NB4 (cell line): Measurements from ENCODE around the gene CCDC71L.

Experiments used
- CTCF ChIP-seq: IDR thresholded peaks from one replicate; pipeline ENCODE4 v1.5.1; 2012; ENCODE audit warnings: low read depth, low read length
- MAX ChIP-seq: IDR thresholded peaks from 2 replicates; pipeline ENCODE4 v1.6.1; 2011; ENCODE audit warnings: low read depth, low read length
- MYC ChIP-seq: IDR thresholded peaks from 2 replicates; pipeline ENCODE4 v1.6.1; 2011; ENCODE audit warnings: low read depth, low read length
- POLR2A ChIP-seq: IDR thresholded peaks from 2 replicates; pipeline ENCODE4 v1.6.1; 2011; ENCODE audit warnings: mild to moderate bottlenecking; ENCODE audit not compliant: insufficient read length; ENCODE audit errors: extremely low read depth

GRCh38 chr7:106610996-106611886 is 49.7 kb downstream of the CCDC71L start:
- TF ChIP-seq POLR2A (no peak), CTCF (no peak), MYC (no peak), MAX (no peak)
